ENCODE results near the gene HIP1.
"Not testable (repeated sequence)": the region's sequence is repeated elsewhere in the genome, so short reads cannot be mapped to it uniquely, and the experiment has no call there.

HIP1 gene

DNA sequence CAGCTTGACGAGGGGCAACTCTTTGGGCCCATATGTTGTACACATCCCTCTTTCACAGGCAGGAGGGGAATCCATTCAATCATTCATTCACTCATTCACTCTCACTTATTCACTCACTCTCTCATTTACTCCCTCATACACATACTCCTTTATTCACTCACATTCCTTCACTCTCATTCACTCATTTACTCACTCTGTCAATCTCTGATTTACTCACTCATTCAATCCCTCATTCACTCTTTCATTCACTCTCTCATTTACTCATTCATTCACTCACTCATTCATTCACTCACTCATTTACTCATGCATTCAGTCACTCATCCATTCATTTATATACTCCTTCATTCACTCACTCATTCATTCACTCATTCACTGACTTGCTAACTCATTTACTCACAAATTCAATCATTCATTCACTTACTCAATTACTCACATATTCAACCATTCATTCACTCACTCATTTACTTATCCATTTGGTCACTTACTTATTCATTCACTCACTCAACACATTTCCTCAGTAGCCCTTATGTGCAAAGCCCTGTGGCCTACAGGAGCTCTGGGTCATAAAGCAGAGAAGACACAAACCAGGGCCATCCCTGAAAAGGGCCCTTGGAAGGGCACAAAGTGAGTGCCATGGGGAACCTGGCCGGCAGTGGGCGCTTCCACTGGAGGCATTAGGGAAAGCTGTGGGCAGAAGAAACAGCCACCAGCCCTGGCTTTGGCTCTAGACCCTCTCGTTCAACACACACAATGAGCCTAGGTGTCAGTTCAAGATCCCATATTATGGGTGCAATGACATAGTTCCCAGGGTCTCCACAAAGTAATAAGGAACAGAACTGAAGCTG lies 26.0 kb downstream of the HIP1 start:
- no peak for DNase-seq

DNA sequence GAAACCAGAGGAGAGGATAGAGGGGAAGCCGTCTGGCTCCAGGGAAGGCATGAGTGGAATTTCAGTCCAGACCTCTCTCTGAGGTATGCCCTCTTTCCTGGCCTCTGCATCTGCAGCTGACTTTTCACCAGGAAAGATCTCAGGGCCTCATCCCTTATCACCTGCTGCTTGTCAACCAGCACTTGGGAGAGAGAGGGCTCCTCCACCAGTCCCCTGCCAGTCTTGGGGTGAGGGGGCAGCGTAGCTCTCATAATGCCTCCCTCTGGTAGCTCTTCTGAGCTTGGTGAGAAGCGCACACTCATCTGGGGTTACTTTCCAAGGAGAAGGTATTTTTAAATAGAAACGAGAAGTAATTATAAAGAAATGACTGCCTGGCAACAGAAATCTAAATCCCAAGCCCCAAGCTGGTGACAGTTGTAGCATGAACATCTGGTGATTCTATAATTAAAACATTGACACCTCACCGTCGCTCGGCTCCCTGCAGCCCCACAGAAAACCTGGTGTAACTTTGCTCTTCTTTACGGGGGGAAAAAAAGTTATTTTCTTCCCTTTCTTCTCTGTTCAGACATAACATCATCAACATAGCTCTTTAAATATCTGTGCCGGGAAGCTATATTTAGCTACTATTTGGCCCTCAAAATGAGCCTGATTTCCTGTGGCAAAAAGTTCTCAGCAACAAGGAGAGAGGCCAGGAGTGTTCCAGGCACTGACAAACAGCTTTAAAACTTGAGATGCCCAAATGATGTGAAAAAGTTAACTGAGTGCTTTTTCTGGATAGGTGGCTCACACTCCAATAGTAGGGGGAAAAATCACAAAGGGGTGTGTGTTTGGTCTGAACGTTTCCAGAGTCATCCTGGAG lies 26.9 kb downstream of the HIP1 start:
- no peak for DNase-seq

DNA sequence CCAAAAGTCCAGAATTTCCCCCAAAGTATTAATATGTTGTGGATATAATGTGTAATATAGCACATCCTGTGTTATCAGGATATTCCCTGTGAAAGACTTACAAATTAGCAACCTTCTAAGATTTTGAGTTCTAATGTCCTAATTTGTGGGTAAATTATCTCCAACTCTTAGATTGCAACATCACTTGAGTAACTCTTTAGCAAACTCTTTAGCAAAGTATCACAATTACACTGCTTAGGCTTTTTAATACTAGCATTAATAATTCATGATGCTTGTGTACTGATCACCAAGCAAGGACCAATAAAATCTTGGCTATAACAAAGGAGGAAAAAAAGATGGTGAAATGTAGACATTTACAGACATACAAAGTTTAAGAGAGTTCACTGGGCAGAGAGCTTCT lies 27.7 kb downstream of the HIP1 start:
- no peak for DNase-seq

DNA sequence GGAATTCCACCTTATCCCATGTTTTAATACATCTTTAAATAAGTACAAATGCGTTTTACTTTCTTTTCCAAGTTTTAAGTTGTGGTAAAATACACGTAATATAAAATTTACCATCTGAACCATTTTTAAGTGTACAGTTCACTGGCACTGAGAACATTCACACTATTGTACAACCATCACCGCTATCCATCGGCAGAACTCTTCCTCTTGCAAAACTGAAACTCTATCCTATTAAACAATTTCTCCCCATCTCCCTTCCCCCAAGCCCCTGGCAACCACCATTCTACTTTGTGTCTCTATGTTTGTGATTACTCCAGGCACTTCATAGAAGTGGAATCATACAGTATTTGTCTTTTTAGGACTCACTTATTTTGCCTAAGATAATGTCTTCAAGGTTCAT lies 33.8 kb downstream of the HIP1 start:
- DNase-seq = no peak

DNA sequence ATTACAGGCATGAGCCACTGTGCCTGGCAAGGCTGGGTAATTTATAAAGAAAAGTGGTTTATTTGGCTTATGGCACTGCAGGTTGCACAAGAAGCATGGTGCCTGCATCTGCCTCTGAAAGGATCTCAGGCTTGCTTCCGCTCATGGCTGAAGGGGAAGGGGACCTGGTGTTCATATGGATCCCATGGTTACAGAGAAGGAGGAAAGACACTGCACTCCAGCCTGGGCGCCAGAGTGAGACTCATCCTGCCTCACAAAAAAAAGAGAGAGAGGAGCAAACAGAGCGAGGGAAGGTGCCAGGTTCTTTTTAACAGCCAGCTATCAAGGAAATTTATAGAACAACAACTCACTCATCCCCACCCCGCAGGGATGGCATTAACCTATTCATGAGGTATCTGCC lies 36.2 kb downstream of the HIP1 start:
- DNase-seq = no peak

DNA sequence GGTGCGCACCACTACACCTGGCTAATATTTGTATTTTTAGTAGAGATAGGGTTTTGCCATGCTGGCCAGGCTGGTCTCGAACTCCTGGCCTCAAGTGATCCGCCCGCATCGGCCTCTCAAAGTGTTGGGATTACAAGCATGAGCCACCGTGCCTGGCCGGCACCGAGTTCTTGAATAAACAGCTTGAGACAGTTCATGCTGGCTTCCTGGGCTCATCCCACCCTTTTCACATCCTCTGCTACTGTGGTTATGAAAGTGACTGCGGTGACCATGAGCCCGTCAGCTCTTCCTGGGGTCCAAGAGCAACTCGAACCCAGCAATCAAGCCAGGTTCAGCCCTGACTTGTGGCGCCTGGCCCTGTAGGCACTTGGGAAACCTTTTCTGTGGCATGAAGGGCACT lies 38.7 kb downstream of the HIP1 start:
- DNase-seq = no peak

DNA sequence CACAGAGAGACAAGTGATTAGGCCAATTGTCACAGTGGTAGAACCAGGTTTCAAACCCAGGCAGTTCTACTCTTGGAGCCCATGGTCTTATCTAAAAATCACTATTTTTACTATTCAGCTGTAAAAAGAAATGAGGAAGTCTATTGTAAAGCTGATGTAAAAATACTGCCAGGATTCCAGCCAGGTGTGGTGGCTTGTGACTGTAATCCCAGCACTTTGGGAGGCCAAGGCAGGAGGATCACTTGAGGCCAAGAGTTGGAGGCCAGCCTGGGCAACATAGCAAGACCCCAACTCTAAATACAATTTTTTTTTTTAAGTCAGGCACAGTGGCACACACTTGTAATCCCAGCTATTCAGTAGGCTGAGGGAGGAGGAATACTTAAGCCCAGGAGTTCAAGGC lies 40.4 kb downstream of the HIP1 start:
- DNase-seq = no peak

DNA sequence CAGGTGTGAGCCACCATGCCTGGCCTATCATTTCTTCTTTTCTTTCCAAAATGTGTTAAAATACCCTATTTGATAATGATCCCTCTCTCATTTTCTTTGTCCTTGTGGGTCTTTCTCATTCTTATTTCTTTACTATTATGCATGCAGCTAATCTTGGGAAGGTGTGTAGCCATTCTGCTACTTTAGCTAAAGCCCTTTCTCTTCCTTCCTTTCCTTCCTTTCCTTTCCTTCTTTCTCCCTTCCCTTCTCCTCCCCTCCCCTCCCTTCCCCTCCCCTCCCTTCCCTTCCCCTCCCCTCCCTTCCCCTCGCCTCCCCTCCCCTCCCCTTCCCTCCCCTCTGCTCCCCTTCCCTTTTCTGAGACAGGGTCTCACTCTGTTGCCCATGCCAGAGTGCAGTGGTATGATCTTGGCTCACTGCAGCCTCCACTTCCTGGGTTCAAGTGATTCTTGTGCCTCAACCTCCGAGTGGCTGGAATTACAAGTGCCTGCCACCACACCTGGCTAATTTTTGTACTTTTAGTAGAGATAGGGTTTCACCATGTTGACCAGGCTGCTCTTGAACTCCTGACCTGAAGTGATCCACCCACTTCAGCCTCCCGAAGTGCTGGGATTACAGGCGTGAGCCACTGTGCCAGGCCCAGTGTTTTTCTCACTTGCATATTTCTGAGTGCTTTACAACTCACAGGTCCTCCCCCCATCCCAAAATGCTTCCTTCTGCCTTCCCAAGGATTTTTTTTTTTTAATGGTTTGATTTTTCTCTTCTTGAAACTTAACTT lies 42.3 kb downstream of the HIP1 start:
- DNase-seq = no peak

DNA sequence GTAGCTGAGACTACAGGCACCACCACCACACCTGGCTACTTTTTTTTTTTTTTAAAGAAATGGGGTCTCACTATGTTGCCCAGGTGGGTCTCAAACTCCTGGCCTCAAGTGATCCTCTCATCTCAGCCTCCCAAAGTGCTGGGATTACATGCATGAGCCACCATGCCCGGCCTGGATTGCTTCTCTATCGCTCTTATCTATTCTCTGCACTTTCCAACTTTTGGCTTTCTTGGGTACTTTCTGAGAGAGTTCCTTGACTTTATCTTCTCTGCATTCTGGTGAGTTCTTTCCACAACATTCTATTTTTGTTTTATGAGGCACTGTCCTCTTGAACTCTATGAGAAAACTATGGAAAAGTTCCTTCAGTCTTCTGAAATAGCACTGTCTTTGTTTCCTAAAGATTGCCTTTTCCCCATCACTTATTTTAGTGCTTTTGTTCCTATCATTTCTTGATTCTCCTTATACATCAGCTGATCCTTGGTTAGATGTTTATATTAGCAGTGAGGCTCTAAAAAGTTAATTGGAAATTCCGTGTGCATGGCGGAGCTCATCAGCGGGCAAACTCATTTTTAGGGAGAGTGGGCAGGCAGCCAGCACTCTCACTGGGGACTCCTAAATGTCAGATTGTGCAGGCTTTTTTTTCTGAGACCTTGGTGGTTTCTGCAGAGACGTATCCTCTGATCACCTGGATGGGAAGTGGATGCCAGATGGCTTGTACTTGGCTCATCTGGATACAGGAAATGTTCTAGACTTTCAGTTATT lies 43.9 kb downstream of the HIP1 start:
- no peak for DNase-seq

DNA sequence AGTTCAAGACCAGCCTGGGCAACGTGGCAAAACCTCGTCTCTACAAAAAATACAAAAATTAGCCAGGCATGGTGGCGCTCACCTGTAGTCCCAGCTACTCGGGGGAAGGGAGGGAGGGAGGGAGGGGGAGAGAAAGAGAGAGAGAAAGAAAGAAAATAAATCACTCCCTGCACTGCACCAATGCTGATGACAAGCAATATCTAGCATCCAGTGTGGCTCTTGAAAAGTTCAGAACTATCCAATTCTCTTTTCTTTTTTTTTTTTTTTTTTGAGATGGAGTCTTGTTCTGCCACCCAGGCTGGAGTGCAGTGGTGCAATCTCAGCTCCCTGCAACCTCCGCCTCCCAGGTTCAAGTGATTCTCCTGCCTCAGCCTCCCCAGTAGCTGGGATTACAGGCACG lies 45.1 kb downstream of the HIP1 start:
- DNase-seq = not testable (repeated sequence)

DNA sequence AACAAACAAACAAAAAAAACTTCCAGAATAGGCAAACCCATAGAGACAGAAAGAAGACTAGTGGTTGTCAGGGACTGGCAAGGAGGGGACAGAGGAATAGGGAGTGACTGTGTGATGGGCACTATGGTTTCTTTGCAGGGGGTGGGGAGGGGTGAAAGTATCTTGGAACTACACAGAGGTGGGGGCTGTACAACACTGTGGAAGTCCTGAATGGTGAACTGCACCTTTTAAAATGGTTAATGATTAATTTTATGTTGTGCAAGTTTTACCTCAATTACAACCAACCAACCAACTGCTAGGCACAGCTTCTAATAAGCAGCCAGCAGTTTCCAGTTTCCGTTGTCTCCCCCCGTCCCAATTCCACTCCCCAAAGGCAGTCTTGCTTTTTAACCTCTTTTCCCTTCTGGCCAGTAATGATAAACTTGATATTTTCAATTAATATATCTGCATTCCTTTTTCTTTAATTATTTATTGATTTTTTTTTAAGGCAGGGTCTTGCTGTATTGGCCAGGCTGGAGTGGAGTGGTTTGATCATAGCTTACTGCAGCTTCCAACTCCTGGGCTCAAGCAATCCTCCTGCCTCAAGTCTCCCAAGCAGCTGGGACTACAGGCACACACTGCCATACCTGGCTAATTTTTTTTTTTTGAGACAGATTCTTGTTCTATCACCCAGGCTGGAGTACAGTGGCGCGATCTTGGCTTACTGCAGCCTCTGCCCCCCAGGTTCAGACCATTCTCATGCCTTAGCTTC lies 46.8 kb downstream of the HIP1 start:
- DNase-seq = no peak

DNA sequence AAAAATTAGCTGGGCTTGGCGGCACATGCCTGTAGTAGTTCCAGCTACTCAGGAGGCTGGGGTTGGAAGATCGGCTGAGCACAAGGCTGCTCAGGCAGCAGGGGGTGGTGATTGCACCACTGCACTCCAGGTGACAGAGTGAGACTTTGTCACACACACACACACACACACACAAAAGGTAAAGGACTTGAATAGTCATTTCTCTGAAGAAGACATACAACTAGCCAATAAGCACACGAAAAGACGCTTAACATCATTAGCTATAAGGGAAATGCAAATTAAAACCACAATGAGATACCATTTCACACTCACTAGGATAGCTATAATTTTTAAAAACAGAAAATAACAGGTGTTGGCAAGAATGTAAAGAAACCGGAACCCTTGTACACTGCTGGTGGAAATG lies 48.6 kb downstream of the HIP1 start:
- no peak for DNase-seq

DNA sequence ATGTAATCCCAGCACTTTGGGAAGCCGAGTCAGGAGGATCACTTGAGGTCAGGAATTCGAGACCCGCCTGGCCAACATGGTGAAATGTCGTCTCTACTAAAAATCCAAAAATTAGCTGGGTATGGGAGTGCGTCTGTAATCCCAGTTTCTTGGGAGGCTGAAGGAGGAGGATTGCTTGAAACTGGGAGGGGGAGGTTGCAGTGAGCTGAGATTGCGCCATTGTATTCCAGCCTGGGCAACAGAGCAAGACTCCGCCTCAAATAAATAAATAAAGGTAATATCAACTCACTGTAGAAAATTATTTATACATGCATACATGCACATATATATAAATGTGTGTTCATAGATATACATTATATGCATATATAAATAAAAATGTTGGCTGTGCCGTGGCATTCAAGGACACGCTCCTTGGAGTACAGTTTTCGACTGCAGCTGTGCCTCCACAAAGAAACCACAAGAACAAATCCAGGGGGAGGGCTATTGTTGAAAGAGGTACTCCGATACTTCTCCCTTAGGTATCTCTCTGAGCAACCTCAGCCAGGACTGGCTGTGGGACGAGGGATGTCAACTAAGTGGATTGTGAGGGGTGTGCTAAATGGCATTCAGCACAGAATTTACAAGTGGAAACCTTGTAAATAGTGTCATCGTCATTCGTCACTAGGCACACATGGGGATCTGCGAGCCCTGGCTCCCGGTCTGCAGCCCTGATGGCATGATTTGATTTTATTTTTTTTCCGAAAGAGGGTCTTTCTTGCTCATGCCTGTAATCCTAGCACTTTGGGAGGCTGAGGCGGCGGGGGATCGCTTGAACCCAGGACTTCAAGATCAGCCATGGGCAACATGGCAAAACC lies 49.3 kb downstream of the HIP1 start:
- no peak for DNase-seq

DNA sequence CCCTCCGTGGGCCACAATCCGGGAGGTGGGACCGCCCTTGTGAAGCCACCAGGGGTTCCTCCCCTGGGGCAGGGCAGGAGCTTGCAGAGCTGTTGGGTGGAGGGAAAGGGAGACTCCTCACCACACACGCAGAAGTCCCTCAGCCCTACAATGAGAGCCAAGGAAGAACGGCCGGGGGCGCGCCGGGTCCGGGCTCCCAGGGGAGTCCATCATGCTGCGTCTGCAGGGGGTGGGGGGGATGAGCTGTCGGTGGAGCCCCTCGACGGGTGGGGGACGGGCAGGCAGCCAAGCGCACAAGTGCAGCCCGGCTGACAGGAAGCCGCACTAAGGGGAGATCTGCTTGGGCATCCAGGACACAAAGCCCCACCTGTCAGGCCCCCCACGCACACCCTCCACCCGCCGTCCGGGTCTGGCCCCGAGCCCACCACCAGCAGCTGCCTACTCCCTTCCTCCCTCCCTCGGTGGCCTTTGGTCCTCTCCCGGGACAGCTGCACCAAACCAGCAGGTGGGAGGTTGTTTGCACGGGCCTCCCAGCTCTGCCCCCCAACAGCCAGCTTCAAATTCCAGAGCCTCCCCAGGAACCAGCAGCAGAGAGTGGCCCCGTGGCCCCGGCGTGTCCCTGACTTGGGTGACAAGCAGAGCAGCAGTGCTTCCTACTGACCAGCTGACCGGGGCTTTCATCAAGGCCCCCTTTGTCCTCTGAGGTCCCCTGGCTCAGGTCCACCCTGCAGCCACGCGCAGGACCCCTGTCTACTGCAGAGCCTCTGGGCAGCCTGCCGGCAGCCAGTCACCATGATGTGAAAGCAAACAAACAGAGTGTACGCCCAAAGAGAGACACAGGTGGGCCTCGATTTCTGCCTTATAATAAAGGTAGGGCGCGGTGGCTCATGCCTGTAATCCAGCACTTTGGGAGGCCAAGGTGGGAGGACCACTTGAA lies 50.3 kb downstream of the HIP1 start:
- DNase-seq = no peak

DNA sequence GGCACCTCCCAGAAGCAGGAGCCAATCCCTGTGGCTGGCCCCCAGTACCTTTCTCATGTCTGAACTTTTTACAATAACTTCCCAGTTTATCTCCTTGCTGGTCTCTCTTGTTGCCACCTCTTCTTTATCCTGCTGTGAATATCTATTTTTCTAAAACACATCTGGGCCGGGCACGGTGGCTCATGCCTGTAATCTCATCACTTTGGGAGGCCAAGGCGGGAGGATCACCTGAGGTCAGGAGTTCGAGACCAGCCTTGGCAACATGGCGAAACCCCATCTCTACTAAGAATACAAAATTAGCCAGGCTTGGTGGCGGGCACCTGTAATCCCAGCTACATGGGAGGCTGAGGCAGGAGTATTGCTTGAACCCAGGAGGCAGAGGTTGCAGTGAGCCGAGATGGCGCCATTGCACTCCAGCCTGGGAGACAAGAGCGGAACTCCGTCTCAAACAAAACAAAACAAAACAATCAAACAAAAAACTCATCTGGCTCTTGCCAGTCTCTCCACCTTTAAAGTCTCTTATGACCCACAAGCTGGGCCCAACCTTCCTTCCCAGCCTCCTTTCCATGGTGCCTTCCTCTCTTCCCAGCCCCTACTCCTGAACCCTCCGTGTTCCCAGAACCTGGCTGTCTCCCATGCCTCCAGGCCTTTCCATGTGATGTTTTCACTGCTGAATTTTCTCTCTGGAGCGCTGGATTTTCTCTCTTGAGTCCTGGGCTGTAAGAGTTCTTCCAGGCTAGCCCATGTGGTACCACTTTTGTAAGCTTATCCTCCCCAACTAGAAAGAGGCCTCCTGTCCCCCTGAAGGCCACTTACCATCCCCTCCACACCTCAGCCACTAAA lies 51.3 kb downstream of the HIP1 start:
- no peak for DNase-seq

DNA sequence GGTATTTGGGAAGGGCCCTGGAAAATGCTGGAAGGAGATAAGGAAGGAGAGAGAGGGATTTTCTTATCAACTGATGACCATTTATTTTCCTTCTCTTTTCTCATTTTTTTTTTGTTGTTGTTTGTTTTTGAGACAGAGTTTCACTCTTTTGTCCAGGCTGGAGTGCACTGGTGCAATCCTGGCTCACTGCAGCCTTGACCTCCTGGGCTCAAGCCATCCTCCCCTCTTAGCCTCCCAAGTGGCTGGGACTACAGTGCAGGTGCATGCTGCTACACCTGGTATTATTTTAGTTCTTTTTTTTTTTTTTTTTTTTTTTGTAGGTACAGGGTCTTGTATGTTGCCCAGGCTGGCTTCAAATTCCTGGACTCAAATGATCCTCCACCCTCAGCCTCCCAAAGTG lies 52.2 kb downstream of the HIP1 start:
- no peak for DNase-seq

DNA sequence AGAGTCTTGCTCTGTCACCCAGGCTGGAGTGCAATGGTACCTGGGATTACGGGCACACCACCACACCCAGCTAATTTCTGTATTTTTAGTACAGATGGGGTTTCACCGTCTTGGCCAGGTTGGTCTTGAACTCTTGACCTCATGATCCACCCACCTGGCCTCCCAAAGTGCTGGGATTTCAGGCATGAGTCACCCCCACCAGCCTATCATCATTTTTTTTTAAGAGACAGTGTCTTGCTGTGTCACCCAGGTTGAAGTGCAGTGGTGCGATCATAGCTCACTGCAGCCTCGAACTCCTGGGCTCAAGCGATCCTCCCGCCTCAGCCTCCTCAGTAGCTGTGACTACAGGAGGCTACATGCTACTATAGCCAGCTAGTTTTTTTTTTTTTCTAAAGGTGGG lies 56.7 kb downstream of the HIP1 start:
- DNase-seq = not testable (repeated sequence)

DNA sequence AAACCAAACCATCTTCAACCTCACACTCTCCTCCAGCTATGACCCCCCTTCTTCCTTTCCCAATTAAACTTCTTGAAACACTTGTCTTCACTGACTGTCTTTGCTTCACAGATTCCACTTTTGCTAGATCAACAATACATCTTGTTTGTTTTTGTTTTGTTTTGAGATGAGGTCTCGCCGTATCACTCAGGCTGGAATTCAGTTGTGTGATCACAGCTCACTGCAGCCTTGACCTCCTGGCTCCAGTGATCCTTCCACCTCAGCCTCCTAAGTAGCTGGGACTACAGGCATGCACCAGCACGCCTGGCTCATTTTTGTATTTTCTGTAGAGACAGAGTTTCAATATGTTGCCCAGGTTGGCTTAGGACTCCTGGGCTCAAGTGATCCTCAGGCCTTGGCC lies 59.7 kb downstream of the HIP1 start:
- DNase-seq = no peak

DNA sequence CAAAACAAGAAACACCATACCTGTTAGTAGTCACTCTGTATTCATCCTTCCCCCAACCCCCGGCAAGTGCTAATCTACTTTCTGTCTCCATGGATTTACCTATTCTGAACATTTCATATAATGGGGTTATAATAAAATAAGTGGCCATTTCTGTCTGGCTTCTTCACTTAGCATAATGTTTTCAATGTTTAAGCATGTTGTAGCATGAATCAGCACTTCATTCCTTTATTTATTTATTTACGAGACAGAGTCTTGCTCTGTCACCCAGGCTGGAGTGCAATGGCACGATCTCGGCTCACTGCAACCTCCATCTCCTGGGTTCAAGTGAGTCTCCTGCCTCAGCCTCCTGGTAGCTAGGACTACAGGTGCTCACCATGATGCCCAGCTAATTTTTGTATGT lies 69.2 kb downstream of the HIP1 start:
- no peak for DNase-seq

Measured in activated T-cell treated with anti-CD3 and anti-CD28 coated beads, Interleukin-2, amount 50 U/mL, for 48 hours (primary cell).